GM23338 (cell line): ENCODE measurements around the gene EXOC6B. TPM values are rescaled to one million over a fixed set of nuclear protein-coding genes. Genes with fewer than 3 reads are reported as not detected.

Experiments used
- ATAC-seq: fragments of 200-7000 bp; cut with Tn5 transposase; 3 replicates; pipeline ENCODE4 v1.9.1; 2020
- DNase-seq: peaks from one replicate; pipeline ENCODE4 v3.0.0-alpha.2; 2015; ENCODE audit warnings: low spot score
- H2AFZ ChIP-seq: fragments of 200-600 bp; sonication (generic); 2 replicates; pipeline ENCODE4 v1.8.0; 2016; ENCODE audit warnings: antibody characterized with exemption, mild to moderate bottlenecking, moderate library complexity
- H3F3A ChIP-seq: fragments of 200-600 bp; sonication (generic); replicated peaks from 2 replicates; pipeline ENCODE4 v1.8.0; 2017; ENCODE audit warnings: antibody characterized with exemption, mixed run types, low read depth
- H3K27ac ChIP-seq: fragments of 200-600 bp; sonication (generic); 2 replicates; pipeline ENCODE4 v1.6.1; 2016; ENCODE audit warnings: low read depth
- H3K27me3 ChIP-seq: fragments of 200-600 bp; sonication (generic); 2 replicates; pipeline ENCODE4 v1.8.0; 2016; ENCODE audit warnings: mild to moderate bottlenecking, mixed run types, moderate library complexity; ENCODE audit not compliant: insufficient read depth
- H3K36me3 ChIP-seq: fragments of 200-600 bp; sonication (generic); 2 replicates; pipeline ENCODE4 v1.8.0; 2016; ENCODE audit warnings: mild to moderate bottlenecking; ENCODE audit not compliant: insufficient read depth
- H3K4me1 ChIP-seq: fragments of 200-600 bp; sonication (generic); 2 replicates; pipeline ENCODE4 v1.8.0; 2016; ENCODE audit warnings: mild to moderate bottlenecking, moderate library complexity; ENCODE audit not compliant: insufficient read depth
- H3K4me2 ChIP-seq: fragments of 200-600 bp; sonication (generic); 2 replicates; pipeline ENCODE4 v1.7.1; 2017; ENCODE audit warnings: mixed run types
- H3K4me3 ChIP-seq: fragments of 200-600 bp; sonication (generic); 2 replicates; pipeline ENCODE4 v1.6.1; 2016; ENCODE audit warnings: mixed run types
- H3K79me2 ChIP-seq: fragments of 200-600 bp; sonication (generic); replicated peaks from 2 replicates; pipeline ENCODE4 v1.8.0; 2017; ENCODE audit warnings: mild to moderate bottlenecking; ENCODE audit not compliant: insufficient read depth
- H3K9me2 ChIP-seq: fragments of 200-600 bp; sonication (generic); 2 replicates; pipeline ENCODE4 v1.8.0; 2017; ENCODE audit not compliant: insufficient read depth
- H4K20me1 ChIP-seq: fragments of 200-600 bp; sonication (generic); replicated peaks from 2 replicates; pipeline ENCODE4 v1.8.0; 2017; ENCODE audit warnings: mild to moderate bottlenecking; ENCODE audit not compliant: insufficient read depth
- H3K27ac Mint-ChIP-seq: 2 replicates; pipeline ENCODE4 v1.8.0; 2020; ENCODE audit warnings: inconsistent platforms, mild to moderate bottlenecking, moderate library complexity, mixed read lengths
- H3K27me3 Mint-ChIP-seq: 3 replicates; pipeline ENCODE4 v1.8.0; 2022; ENCODE audit warnings: low read depth, mild to moderate bottlenecking, moderate library complexity, mixed read lengths, inconsistent platforms; ENCODE audit not compliant: insufficient read depth, poor library complexity
- H3K36me3 Mint-ChIP-seq: 3 replicates; pipeline ENCODE4 v1.8.0; 2021; ENCODE audit warnings: low read depth, mild to moderate bottlenecking, inconsistent platforms, moderate library complexity, mixed read lengths
- H3K4me1 Mint-ChIP-seq: 3 replicates; pipeline ENCODE4 v1.8.0; 2020; ENCODE audit warnings: mild to moderate bottlenecking, inconsistent platforms, mixed read lengths
- H3K4me3 Mint-ChIP-seq: 3 replicates; pipeline ENCODE4 v1.8.0; 2021; ENCODE audit warnings: moderate library complexity, mild to moderate bottlenecking, inconsistent platforms, mixed read lengths
- H3K9me3 Mint-ChIP-seq: 3 replicates; pipeline ENCODE4 v1.8.0; 2020; ENCODE audit warnings: moderate library complexity, mild to moderate bottlenecking, inconsistent platforms, mixed read lengths
- CREB1 ChIP-seq: fragments of 250-450 bp; sonication (Bioruptor Pico); IDR thresholded peaks from 2 replicates; pipeline ENCODE4 v1.5.0; 2020; ENCODE audit warnings: low read depth, mild to moderate bottlenecking, moderate library complexity
- EZH2 ChIP-seq: fragments of 200-600 bp; sonication (generic); IDR thresholded peaks from one replicate; pipeline ENCODE4 v1.8.0; 2017; ENCODE audit warnings: antibody characterized with exemption, mild to moderate bottlenecking, low read depth; ENCODE audit not compliant: unreplicated experiment
- EZH2phosphoT487 ChIP-seq: fragments of 200-600 bp; sonication (generic); IDR thresholded peaks from one replicate; pipeline ENCODE4 v1.8.1; 2018; ENCODE audit warnings: antibody characterized with exemption; ENCODE audit not compliant: unreplicated experiment
- JUNB ChIP-seq: IDR thresholded peaks from one replicate; pipeline ENCODE4 v1.6.1; 2016; ENCODE audit warnings: antibody characterized with exemption; ENCODE audit not compliant: unreplicated experiment
- NANOG ChIP-seq: IDR thresholded peaks from 2 replicates; pipeline ENCODE4 v1.6.1; 2016; ENCODE audit warnings: antibody characterized with exemption, borderline replicate concordance
- POLR2AphosphoS5 ChIP-seq: IDR thresholded peaks from 2 replicates; pipeline ENCODE4 v1.6.1; 2016; ENCODE audit warnings: antibody characterized with exemption, low read depth
- REST ChIP-seq: IDR thresholded peaks from one replicate; pipeline ENCODE4 v1.6.1; 2018; ENCODE audit warnings: antibody characterized with exemption; ENCODE audit not compliant: unreplicated experiment
- STAT1 ChIP-seq: IDR thresholded peaks from one replicate; pipeline ENCODE4 v1.6.1; 2016; ENCODE audit warnings: antibody characterized with exemption; ENCODE audit not compliant: unreplicated experiment
- ZNF114 ChIP-seq: fragments of 250-450 bp; sonication (Bioruptor Pico); IDR thresholded peaks from 2 replicates; pipeline ENCODE4 v1.5.0; 2020; ENCODE audit warnings: mild to moderate bottlenecking, moderate library complexity
- ZNF331 ChIP-seq: fragments of 250-450 bp; sonication (Bioruptor Pico); IDR thresholded peaks from 2 replicates; pipeline ENCODE4 v1.5.0; 2020; ENCODE audit warnings: low read depth, mild to moderate bottlenecking, moderate library complexity
- polyA plus RNA-seq: library from polyadenylated mRNA; unstranded; fragments of >200 nt; fragmentation: Nextera tagmentation; extraction: Ambion mirVana; gene quantifications from 2 replicates; pipeline ENCODE4 v1.2.1, GENCODE V29; 2016
- total RNA-seq: library from RNA; depleted of rRNA; stranded (reverse); fragments of >200 nt; shearing (Covaris generic); gene quantifications from 2 replicates; pipeline ENCODE4 v1.2.3, GENCODE V29; 2014
- TF ChIP-seq, protein P1 (sequence below), 2 experiments: fragments of 200-600 bp in 1 of 2; sonication (generic) in 1 of 2; conservative IDR thresholded peaks; 2 replicates each; pipeline versions ENCODE4 v1.5.1 to v1.6.1; 2016 to 2017; ENCODE audit warnings: antibody characterized with exemption in 2 of 2, low read depth in 2 of 2, mild to moderate bottlenecking in 2 of 2, moderate library complexity in 1 of 2
- TF ChIP-seq, protein P2 (sequence below): IDR thresholded peaks from 2 replicates; pipeline ENCODE4 v1.6.1; 2016; ENCODE audit warnings: antibody characterized with exemption
- TF ChIP-seq, protein P3 (sequence below): fragments of 250-450 bp; sonication (Bioruptor Pico); IDR thresholded peaks from 2 replicates; pipeline ENCODE4 v1.5.0; 2020; ENCODE audit warnings: mild to moderate bottlenecking, moderate library complexity

Gene EXOC6B
- total and polyA plus RNA-seq, 2 experiments from 2014 or later = 7.2 to 45.9 TPM

DNA sequence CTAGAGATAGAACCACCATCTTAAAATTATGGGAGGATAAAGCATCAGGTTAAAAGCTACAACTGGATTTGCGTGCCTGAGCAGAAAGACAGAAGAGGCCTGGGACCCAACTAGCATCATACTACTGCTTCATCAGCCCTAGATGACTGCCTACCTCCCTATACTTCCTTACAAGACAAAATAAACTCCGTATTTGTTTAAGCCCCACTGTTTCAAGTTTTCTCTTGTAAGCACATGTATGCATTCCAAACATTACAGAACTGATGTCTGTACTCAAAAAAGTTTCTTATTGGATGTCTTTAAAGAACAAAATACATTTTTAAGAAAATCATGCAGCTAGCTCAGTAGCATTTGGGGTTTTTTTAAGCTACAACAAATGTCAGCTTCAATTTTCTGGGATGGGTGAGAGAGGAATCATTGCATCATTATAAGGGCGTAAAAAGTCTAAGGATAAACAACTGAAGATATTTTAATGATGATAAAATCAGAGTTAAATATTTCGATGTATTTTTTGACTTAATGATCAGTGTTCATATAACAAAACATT is 213.1 kb downstream of the EXOC6B start:
- no peaks in the 10 kb centered on the region; the same call in 1 of the 2 replicates for H3K36me3 ChIP-seq
- H3K4me3 ChIP-seq = no peak overlapping the region
- TF ChIP-seq ZNF331 (CRISPR knock-in tag) (no peak), REST (no peak), EZH2 (no peak), NANOG (no peak), POLR2AphosphoS5 (no peak), EZH2phosphoT487 (no peak), JUNB (no peak), STAT1 (no peak), ZNF114 (CRISPR knock-in tag) (no peak), CREB1 (CRISPR knock-in tag) (no peak)
- TF ChIP-seq, protein P1, sequence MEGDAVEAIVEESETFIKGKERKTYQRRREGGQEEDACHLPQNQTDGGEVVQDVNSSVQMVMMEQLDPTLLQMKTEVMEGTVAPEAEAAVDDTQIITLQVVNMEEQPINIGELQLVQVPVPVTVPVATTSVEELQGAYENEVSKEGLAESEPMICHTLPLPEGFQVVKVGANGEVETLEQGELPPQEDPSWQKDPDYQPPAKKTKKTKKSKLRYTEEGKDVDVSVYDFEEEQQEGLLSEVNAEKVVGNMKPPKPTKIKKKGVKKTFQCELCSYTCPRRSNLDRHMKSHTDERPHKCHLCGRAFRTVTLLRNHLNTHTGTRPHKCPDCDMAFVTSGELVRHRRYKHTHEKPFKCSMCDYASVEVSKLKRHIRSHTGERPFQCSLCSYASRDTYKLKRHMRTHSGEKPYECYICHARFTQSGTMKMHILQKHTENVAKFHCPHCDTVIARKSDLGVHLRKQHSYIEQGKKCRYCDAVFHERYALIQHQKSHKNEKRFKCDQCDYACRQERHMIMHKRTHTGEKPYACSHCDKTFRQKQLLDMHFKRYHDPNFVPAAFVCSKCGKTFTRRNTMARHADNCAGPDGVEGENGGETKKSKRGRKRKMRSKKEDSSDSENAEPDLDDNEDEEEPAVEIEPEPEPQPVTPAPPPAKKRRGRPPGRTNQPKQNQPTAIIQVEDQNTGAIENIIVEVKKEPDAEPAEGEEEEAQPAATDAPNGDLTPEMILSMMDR (conservative IDR thresholded peaks at IDR 0.05; ENCODE audit: low read depth in 2 of 2) = no peak
- TF ChIP-seq, protein P2, sequence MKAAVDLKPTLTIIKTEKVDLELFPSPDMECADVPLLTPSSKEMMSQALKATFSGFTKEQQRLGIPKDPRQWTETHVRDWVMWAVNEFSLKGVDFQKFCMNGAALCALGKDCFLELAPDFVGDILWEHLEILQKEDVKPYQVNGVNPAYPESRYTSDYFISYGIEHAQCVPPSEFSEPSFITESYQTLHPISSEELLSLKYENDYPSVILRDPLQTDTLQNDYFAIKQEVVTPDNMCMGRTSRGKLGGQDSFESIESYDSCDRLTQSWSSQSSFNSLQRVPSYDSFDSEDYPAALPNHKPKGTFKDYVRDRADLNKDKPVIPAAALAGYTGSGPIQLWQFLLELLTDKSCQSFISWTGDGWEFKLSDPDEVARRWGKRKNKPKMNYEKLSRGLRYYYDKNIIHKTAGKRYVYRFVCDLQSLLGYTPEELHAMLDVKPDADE = no peak
- TF ChIP-seq, protein P3, sequence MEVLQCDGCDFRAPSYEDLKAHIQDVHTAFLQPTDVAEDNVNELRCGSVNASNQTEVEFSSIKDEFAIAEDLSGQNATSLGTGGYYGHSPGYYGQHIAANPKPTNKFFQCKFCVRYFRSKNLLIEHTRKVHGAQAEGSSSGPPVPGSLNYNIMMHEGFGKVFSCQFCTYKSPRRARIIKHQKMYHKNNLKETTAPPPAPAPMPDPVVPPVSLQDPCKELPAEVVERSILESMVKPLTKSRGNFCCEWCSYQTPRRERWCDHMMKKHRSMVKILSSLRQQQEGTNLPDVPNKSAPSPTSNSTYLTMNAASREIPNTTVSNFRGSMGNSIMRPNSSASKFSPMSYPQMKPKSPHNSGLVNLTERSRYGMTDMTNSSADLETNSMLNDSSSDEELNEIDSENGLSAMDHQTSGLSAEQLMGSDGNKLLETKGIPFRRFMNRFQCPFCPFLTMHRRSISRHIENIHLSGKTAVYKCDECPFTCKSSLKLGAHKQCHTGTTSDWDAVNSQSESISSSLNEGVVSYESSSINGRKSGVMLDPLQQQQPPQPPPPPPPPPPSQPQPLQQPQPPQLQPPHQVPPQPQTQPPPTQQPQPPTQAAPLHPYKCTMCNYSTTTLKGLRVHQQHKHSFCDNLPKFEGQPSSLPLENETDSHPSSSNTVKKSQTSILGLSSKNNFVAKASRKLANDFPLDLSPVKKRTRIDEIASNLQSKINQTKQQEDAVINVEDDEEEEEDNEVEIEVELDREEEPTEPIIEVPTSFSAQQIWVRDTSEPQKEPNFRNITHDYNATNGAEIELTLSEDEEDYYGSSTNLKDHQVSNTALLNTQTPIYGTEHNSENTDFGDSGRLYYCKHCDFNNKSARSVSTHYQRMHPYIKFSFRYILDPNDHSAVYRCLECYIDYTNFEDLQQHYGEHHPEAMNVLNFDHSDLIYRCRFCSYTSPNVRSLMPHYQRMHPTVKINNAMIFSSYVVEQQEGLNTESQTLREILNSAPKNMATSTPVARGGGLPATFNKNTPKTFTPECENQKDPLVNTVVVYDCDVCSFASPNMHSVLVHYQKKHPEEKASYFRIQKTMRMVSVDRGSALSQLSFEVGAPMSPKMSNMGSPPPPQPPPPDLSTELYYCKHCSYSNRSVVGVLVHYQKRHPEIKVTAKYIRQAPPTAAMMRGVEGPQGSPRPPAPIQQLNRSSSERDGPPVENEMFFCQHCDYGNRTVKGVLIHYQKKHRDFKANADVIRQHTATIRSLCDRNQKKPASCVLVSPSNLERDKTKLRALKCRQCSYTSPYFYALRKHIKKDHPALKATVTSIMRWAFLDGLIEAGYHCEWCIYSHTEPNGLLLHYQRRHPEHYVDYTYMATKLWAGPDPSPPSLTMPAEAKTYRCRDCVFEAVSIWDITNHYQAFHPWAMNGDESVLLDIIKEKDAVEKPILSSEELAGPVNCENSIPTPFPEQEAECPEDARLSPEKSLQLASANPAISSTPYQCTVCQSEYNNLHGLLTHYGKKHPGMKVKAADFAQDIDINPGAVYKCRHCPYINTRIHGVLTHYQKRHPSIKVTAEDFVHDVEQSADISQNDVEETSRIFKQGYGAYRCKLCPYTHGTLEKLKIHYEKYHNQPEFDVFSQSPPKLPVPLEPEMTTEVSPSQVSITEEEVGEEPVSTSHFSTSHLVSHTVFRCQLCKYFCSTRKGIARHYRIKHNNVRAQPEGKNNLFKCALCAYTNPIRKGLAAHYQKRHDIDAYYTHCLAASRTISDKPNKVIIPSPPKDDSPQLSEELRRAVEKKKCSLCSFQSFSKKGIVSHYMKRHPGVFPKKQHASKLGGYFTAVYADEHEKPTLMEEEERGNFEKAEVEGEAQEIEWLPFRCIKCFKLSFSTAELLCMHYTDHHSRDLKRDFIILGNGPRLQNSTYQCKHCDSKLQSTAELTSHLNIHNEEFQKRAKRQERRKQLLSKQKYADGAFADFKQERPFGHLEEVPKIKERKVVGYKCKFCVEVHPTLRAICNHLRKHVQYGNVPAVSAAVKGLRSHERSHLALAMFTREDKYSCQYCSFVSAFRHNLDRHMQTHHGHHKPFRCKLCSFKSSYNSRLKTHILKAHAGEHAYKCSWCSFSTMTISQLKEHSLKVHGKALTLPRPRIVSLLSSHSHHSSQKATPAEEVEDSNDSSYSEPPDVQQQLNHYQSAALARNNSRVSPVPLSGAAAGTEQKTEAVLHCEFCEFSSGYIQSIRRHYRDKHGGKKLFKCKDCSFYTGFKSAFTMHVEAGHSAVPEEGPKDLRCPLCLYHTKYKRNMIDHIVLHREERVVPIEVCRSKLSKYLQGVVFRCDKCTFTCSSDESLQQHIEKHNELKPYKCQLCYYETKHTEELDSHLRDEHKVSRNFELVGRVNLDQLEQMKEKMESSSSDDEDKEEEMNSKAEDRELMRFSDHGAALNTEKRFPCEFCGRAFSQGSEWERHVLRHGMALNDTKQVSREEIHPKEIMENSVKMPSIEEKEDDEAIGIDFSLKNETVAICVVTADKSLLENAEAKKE = no peak
- peaks cover 7% of the 10 kb centered on the region for H3K27me3 Mint-ChIP-seq
- H3K4me2 ChIP-seq = no peak overlapping the region
- peaks cover 8% of the 10 kb centered on the region; the same call in 2 of the 3 replicates for H3K9me3 Mint-ChIP-seq
- no peak overlapping the region for H2AFZ ChIP-seq
- H3K4me1 ChIP-seq = no peaks in the 10 kb centered on the region
- H3K4me3 Mint-ChIP-seq = no peak overlapping the region
- no peaks in the 10 kb centered on the region; the same call in 1 of the 2 replicates for H4K20me1 ChIP-seq
- ATAC-seq (no peak), DNase-seq (no peak)
- no peaks in the 10 kb centered on the region for H3K79me2 ChIP-seq
- H3K27ac Mint-ChIP-seq = no peak overlapping the region
- peaks cover 11% of the 10 kb centered on the region for H3K36me3 Mint-ChIP-seq
- H3K4me1 Mint-ChIP-seq = peaks cover 7% of the 10 kb centered on the region; the same call in 2 of the 3 replicates
- no peaks in the 10 kb centered on the region for H3K9me2 ChIP-seq
- H3K27ac ChIP-seq = no peak overlapping the region
- H3K27me3 ChIP-seq = no peaks in the 10 kb centered on the region
- H3F3A ChIP-seq = no peaks in the 10 kb centered on the region
